Endothelial cell of umbilical vein (primary cell): Measurements from ENCODE around the gene DHX35. TPM values are rescaled to one million over a fixed set of nuclear protein-coding genes. Genes with fewer than 3 reads are reported as not detected.

Experiments used
- BruUV-seq: library from RNA; stranded (reverse); fragments of 400-500 nt; replicated peaks from 2 replicates; lab custom pipeline; 2021; lab: Mats Ljungman, UMichigan
- CTCF ChIA-PET: fragments of 300-600, 350-600 bp; sonication (Branson Sonifier 250); formaldehyde crosslinking; loops from one replicate; lab custom pipeline; 2021; ENCODE audit warnings: antibody characterized with exemption, inconsistent platforms; lab: Charles Lee
- POLR2A ChIA-PET: fragments of 300-600, 350-600 bp; sonication (Branson Sonifier 250); formaldehyde crosslinking; loops from one replicate; lab custom pipeline; 2021; ENCODE audit warnings: antibody characterized with exemption, inconsistent platforms; lab: Charles Lee
- DNase-seq: peaks from one replicate; pipeline ENCODE4 v3.0.0-alpha.2; 2011; ENCODE audit warnings: low read depth, low spot score
- FAIRE-seq: peaks from 2 replicates; lab custom pipeline; 2011; peaks lifted over from hg19 to GRCh38; lab: Jason Lieb, UNC
- H2AFZ ChIP-seq: 2 replicates; pipeline ENCODE4 v1.6.0; 2012; ENCODE audit warnings: low read depth, low read length, control low read depth, inconsistent platforms
- H3K27ac ChIP-seq: 2 replicates; pipeline ENCODE4 v1.5.1; 2011; ENCODE audit warnings: low read depth, mild to moderate bottlenecking, control low read depth, low read length, moderate library complexity; ENCODE audit not compliant: insufficient read depth
- H3K27me3 ChIP-seq, 2 experiments: 2 replicates each; pipeline versions ENCODE4 v1.6.0 to v1.6.1; 2011; ENCODE audit warnings: low read length in 2 of 2, mixed read lengths in 1 of 2; ENCODE audit not compliant: control insufficient read depth in 2 of 2, insufficient read depth in 2 of 2
- H3K36me3 ChIP-seq, 2 experiments: 2 replicates in 1 of 2; 3 replicates in 1 of 2; pipeline ENCODE4 v1.5.1; 2011; ENCODE audit warnings: low read length in 2 of 2, mild to moderate bottlenecking in 1 of 2, moderate library complexity in 1 of 2; ENCODE audit not compliant: control insufficient read depth in 2 of 2, insufficient read depth in 2 of 2; ENCODE audit errors: extremely low read depth in 1 of 2
- H3K4me1 ChIP-seq: 3 replicates; pipeline ENCODE4 v1.5.1; 2011; ENCODE audit warnings: mild to moderate bottlenecking, low read length; ENCODE audit not compliant: control insufficient read depth, insufficient read depth; ENCODE audit errors: extremely low read depth
- H3K4me2 ChIP-seq: 2 replicates; pipeline ENCODE4 v1.6.1; 2011; ENCODE audit warnings: low read length, control low read depth, mixed read lengths; ENCODE audit not compliant: insufficient read depth
- H3K4me3 ChIP-seq, 3 experiments: fragments of 200-600 bp in 1 of 3; sonication (generic), shearing (Covaris generic) in 1 of 3; replicated peaks in 1 of 3; 2 replicates each; pipeline ENCODE4 v1.5.1; 2011 to 2016; ENCODE audit warnings: control low read depth in 3 of 3, low read length in 3 of 3, mild to moderate bottlenecking in 2 of 3, inconsistent platforms in 1 of 3, low read depth in 1 of 3, moderate library complexity in 1 of 3; ENCODE audit not compliant: insufficient read depth in 1 of 3
- H3K79me2 ChIP-seq: 2 replicates; pipeline ENCODE4 v1.6.0; 2012; ENCODE audit warnings: low read length, inconsistent platforms; ENCODE audit not compliant: control insufficient read depth, insufficient read depth
- H3K9ac ChIP-seq: replicated peaks from 2 replicates; pipeline ENCODE3; 2011; ENCODE audit warnings: low read length, control low read depth; ENCODE audit not compliant: insufficient read depth; ENCODE audit errors: extremely low read depth
- H3K9me1 ChIP-seq: replicated peaks from 3 replicates; pipeline ENCODE4 v1.6.0; 2011; ENCODE audit warnings: mild to moderate bottlenecking, low read length; ENCODE audit not compliant: control insufficient read depth, insufficient read depth; ENCODE audit errors: extremely low read depth
- H3K9me3 ChIP-seq: replicated peaks from 2 replicates; pipeline ENCODE4 v1.5.1; 2012; ENCODE audit warnings: low read length, inconsistent platforms; ENCODE audit not compliant: control insufficient read depth, insufficient read depth
- H4K20me1 ChIP-seq: replicated peaks from 2 replicates; pipeline ENCODE3; 2011; ENCODE audit warnings: mild to moderate bottlenecking, low read length; ENCODE audit not compliant: control insufficient read depth, insufficient read depth; ENCODE audit errors: extremely low read depth
- EZH2 ChIP-seq: IDR thresholded peaks from 2 replicates; pipeline ENCODE4 v1.6.1; 2012; ENCODE audit warnings: borderline replicate concordance, low read depth, mild to moderate bottlenecking, moderate library complexity, low read length, inconsistent platforms; ENCODE audit not compliant: severe bottlenecking
- FOS ChIP-seq: IDR thresholded peaks from 2 replicates; pipeline ENCODE4 v1.6.1; 2011; ENCODE audit warnings: mild to moderate bottlenecking, low read length, moderate library complexity, borderline replicate concordance; ENCODE audit not compliant: insufficient read depth
- GATA2 ChIP-seq: IDR thresholded peaks from 2 replicates; pipeline ENCODE4 v1.7.0; 2011; ENCODE audit warnings: low read depth, mild to moderate bottlenecking, moderate library complexity, mixed read lengths, low read length; ENCODE audit not compliant: insufficient read length, insufficient read depth
- JUN ChIP-seq: IDR thresholded peaks from 2 replicates; pipeline ENCODE4 v1.6.1; 2011; ENCODE audit warnings: borderline replicate concordance, low read depth; ENCODE audit not compliant: insufficient read length, insufficient read depth
- MYC ChIP-seq: IDR thresholded peaks from one replicate; pipeline ENCODE4 v1.6.1; 2011; ENCODE audit warnings: mild to moderate bottlenecking, low read depth, low read length
- POLR2A ChIP-seq: IDR thresholded peaks from 2 replicates; pipeline ENCODE4 v1.6.1; 2012; ENCODE audit warnings: low read depth, mild to moderate bottlenecking, control low read depth, low read length
- POLR2AphosphoS5 ChIP-seq: IDR thresholded peaks from 2 replicates; pipeline ENCODE4 v1.6.1; 2012; ENCODE audit warnings: low read depth, mild to moderate bottlenecking, control low read depth, low read length, moderate library complexity; ENCODE audit not compliant: insufficient read depth
- dilution Hi-C: fragments of 300-500 bp; cut with MboI; formaldehyde crosslinking; loops from one replicate; pipeline ENCODE4 v1.15.0; 2019; ENCODE audit warnings: low sequenced_read_pairs; ENCODE audit not compliant: extremely low pct_ligation_motif_present
- intact Hi-C: fragments of 100-400 bp; cut with micrococcal nuclease; formaldehyde crosslinking; loops from one replicate; pipeline ENCODE4 v1.10.0; 2022
- polyA plus RNA-seq, 4 experiments: library from polyadenylated mRNA; depleted of rRNA in 3 of 4; stranded (reverse) in 3 of 4; unstranded in 1 of 4; fragments of >200 nt; gene quantifications; 2 replicates each; pipeline versions ENCODE4 v1.2.1 to v1.2.3, GENCODE V29; 2011 to 2012; ENCODE audit warnings: missing spikeins in 1 of 4
- total RNA-seq: library from RNA; stranded (reverse); gene quantifications from 2 replicates; pipeline ENCODE4 v1.2.3, GENCODE V29; 2021
- TF ChIP-seq, protein P1 (sequence below): IDR thresholded peaks from 2 replicates; pipeline ENCODE4 v1.6.1; 2011; ENCODE audit not compliant: insufficient read depth, insufficient read length
- TF ChIP-seq, protein P2 (sequence below), 2 donors: IDR thresholded peaks; 1 replicate in 1 of 2; 2 replicates in 1 of 2; pipeline ENCODE4 v1.5.1; 2011; ENCODE audit warnings: low read length in 2 of 2, mild to moderate bottlenecking in 2 of 2, moderate library complexity in 2 of 2, control low read depth in 1 of 2, inconsistent platforms in 1 of 2, low read depth in 1 of 2; ENCODE audit not compliant: insufficient read depth in 1 of 2; ENCODE audit errors: extremely low read depth in 1 of 2

DHX35 gene
- total and polyA plus RNA-seq, 2 donors (not counting 3 experiments of a cell fraction or from before 2014, with no cell fraction given) = 10.0 to 13.0 TPM

DNA sequence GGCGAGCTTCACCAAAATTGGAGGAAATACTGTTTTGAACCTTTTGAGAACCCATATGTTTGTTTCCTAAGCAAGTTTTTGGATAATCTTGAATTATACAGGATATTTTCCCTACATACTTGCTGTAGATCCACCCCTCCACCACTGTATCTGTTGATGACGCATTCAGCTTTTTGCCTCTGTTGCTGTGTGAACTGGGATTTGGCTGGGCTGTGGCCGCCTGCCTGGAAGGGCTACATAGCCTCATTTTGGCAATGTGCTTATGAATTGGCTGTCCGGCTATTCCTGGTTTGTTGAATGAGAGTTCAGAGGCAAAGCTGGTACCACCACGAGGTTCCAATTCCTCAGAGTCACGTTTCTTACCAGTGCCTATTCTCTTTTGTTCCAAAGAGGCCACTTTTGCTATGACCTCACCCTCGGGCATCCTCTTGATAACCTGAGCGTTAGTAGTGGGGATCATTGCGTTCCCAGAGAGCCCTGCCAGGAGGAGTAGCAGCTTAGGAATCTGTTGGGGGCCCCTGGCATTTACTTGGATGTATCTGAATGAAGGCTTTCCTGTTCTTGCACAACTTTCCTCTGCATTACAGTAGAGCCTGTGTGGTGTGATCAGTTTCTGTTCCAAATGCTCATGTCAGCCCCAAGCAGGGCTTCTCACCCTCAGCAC is 29.6 kb upstream of the DHX35 start:
- peak overlapping the region; percentile 26 for H3K27ac ChIP-seq
- intact Hi-C loops = no loop called here

More for the DNA sequence above, 29.6 kb upstream of the DHX35 start:
- TF ChIP-seq FOS (no peak), POLR2AphosphoS5 (no peak), JUN (no peak), POLR2A (no peak), MYC (no peak), GATA2 (no peak), EZH2 (no peak)
- TF ChIP-seq, protein P1, sequence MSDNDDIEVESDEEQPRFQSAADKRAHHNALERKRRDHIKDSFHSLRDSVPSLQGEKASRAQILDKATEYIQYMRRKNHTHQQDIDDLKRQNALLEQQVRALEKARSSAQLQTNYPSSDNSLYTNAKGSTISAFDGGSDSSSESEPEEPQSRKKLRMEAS = no peak
- TF ChIP-seq, protein P2, sequence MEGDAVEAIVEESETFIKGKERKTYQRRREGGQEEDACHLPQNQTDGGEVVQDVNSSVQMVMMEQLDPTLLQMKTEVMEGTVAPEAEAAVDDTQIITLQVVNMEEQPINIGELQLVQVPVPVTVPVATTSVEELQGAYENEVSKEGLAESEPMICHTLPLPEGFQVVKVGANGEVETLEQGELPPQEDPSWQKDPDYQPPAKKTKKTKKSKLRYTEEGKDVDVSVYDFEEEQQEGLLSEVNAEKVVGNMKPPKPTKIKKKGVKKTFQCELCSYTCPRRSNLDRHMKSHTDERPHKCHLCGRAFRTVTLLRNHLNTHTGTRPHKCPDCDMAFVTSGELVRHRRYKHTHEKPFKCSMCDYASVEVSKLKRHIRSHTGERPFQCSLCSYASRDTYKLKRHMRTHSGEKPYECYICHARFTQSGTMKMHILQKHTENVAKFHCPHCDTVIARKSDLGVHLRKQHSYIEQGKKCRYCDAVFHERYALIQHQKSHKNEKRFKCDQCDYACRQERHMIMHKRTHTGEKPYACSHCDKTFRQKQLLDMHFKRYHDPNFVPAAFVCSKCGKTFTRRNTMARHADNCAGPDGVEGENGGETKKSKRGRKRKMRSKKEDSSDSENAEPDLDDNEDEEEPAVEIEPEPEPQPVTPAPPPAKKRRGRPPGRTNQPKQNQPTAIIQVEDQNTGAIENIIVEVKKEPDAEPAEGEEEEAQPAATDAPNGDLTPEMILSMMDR (IDR thresholded peaks at IDR 0.05; ENCODE audit: extremely low read depth in 1 of 2, insufficient read depth in 1 of 2, low read depth in 1 of 2, low read length in 2 of 2) = no peak
- no peaks in the 10 kb centered on the region for H3K9me3 ChIP-seq
- no TSS peak for BruUV-seq
- no peaks in the 10 kb centered on the region for H3K9me1 ChIP-seq
- dilution Hi-C loops = no loop called here
- POLR2A ChIA-PET = no interaction called here
- no peaks in the 10 kb centered on the region for H3K27me3 ChIP-seq
- peak overlapping the region; percentile 1 for H2AFZ ChIP-seq
- H3K79me2 ChIP-seq = peaks cover 100% of the 10 kb centered on the region
- DNase-seq = peak; percentile 38
- peaks cover 36% of the 10 kb centered on the region for H3K4me1 ChIP-seq
- no peak overlapping the region for H3K4me3 ChIP-seq
- peak; percentile 33 for FAIRE-seq
- no peaks in the 10 kb centered on the region for H3K36me3 ChIP-seq
- H3K4me2 ChIP-seq = no peak overlapping the region
- H4K20me1 ChIP-seq = no peaks in the 10 kb centered on the region
- H3K9ac ChIP-seq = peak overlapping the region; percentile 1
- CTCF ChIA-PET = interaction anchor here (0.8 to 1.2 kb wide), 3 partner anchors 8 to 206 kb away, joined by 3 to 7 read pairs (median 3); partner anchors contain the start of gene DHX35
